Measurements from ENCODE around the gene BAMBI.
A peak's percentile ranks its signal among the peaks of the same experiment; 100 is the strongest.

BAMBI gene

GRCh38 chr10:28686835-28687682, 9.7 kb downstream of the BAMBI start:
- Histone ChIP-seq H3K9me3 (ENCODE audit: insufficient read depth, low read depth, low read length) (no peaks in the 10 kb centered on the region), H3K27ac (ENCODE audit: low read depth, low read length) (peak overlapping the region; percentile 19; the same call in 1 of the 2 replicates), H3K36me3 (ENCODE audit: insufficient read depth, low read length) (peaks cover 19% of the 10 kb centered on the region), H3K4me1 (ENCODE audit: insufficient read depth, low read length) (peaks cover 45% of the 10 kb centered on the region), H3K4me3 (ENCODE audit: low read length) (no peak overlapping the region), H3K27me3 (ENCODE audit: insufficient read depth, low read length) (no peaks in the 10 kb centered on the region), H3K9ac (ENCODE audit: low read depth, low read length) (no peak overlapping the region)
- 22% methylated on average over 3 of the region's 4 CpGs for WGBS

- H3K9me3 ChIP-seq (ENCODE audit: insufficient read depth, low read depth, low read length), result no peaks in the 10 kb centered on the region
- no peaks in the 10 kb centered on the region for H3K27me3 ChIP-seq (ENCODE audit: insufficient read depth, low read length)
- peak overlapping the region; percentile 14; the same call in 1 of the 2 replicates for H3K27ac ChIP-seq (ENCODE audit: low read depth, low read length)
- no peak overlapping the region for H3K4me3 ChIP-seq (ENCODE audit: low read length)
- H3K4me1 ChIP-seq (ENCODE audit: insufficient read depth, low read length), result peaks cover 45% of the 10 kb centered on the region
- WGBS, result 62% methylated on average over 3 of the region's 3 CpGs
- peaks cover 13% of the 10 kb centered on the region for H3K36me3 ChIP-seq (ENCODE audit: insufficient read depth, low read length)
- H3K9ac ChIP-seq (ENCODE audit: low read depth, low read length), result no peak overlapping the region
These were observed 10.3 kb downstream of the BAMBI start for GRCh38 chr10:28687683-28688001.

GRCh38 chr10:28690545-28690944, 13.2 kb downstream of the BAMBI start:
- H3K36me3 ChIP-seq (ENCODE audit: insufficient read depth, low read length), result no peaks in the 10 kb centered on the region
- H3K27me3 ChIP-seq (ENCODE audit: insufficient read depth, low read length), result no peaks in the 10 kb centered on the region
- H3K4me1 ChIP-seq (ENCODE audit: insufficient read depth, low read length), result peaks cover 35% of the 10 kb centered on the region
- H3K9ac ChIP-seq (ENCODE audit: low read depth, low read length), result no peak overlapping the region
- H3K27ac ChIP-seq (ENCODE audit: low read depth, low read length), result no peak overlapping the region
- no peaks in the 10 kb centered on the region for H3K9me3 ChIP-seq (ENCODE audit: insufficient read depth, low read depth, low read length)
- H3K4me3 ChIP-seq (ENCODE audit: low read length), result no peak overlapping the region
- WGBS, result 60% methylated on average over 2 of the region's 2 CpGs

GRCh38 chr10:28691187-28691694, 13.9 kb downstream of the BAMBI start:
- WGBS, result 87% methylated on average over 3 of the region's 6 CpGs
- Histone ChIP-seq H3K9me3 (ENCODE audit: insufficient read depth, low read depth, low read length) (no peaks in the 10 kb centered on the region), H3K9ac (ENCODE audit: low read depth, low read length) (no peak overlapping the region), H3K27ac (ENCODE audit: low read depth, low read length) (no peak overlapping the region), H3K27me3 (ENCODE audit: insufficient read depth, low read length) (no peaks in the 10 kb centered on the region), H3K36me3 (ENCODE audit: insufficient read depth, low read length) (no peaks in the 10 kb centered on the region), H3K4me3 (ENCODE audit: low read length) (no peak overlapping the region), H3K4me1 (ENCODE audit: insufficient read depth, low read length) (peaks cover 28% of the 10 kb centered on the region)

GRCh38 chr10:28692050-28692449, 14.7 kb downstream of the BAMBI start:
- 98% methylated on average over 2 of the region's 3 CpGs for WGBS
- no peaks in the 10 kb centered on the region for H3K27me3 ChIP-seq (ENCODE audit: insufficient read depth, low read length)
- H3K27ac ChIP-seq (ENCODE audit: low read depth, low read length), result no peak overlapping the region
- peaks cover 19% of the 10 kb centered on the region for H3K4me1 ChIP-seq (ENCODE audit: insufficient read depth, low read length)
- H3K4me3 ChIP-seq (ENCODE audit: low read length), result no peak overlapping the region
- no peaks in the 10 kb centered on the region for H3K36me3 ChIP-seq (ENCODE audit: insufficient read depth, low read length)
- H3K9me3 ChIP-seq (ENCODE audit: insufficient read depth, low read depth, low read length), result no peaks in the 10 kb centered on the region
- H3K9ac ChIP-seq (ENCODE audit: low read depth, low read length), result no peak overlapping the region

- H3K36me3 ChIP-seq (ENCODE audit: insufficient read depth, low read length), result no peaks in the 10 kb centered on the region
- no peak overlapping the region for H3K9ac ChIP-seq (ENCODE audit: low read depth, low read length)
- 92% methylated on average over 5 of the region's 5 CpGs for WGBS
- no peak overlapping the region for H3K27ac ChIP-seq (ENCODE audit: low read depth, low read length)
- no peak overlapping the region for H3K4me3 ChIP-seq (ENCODE audit: low read length)
- H3K4me1 ChIP-seq (ENCODE audit: insufficient read depth, low read length), result 0 out of 2 replicates have a peak, but pooled peaks cover 2% of the 10 kb centered on the region
- H3K9me3 ChIP-seq (ENCODE audit: insufficient read depth, low read depth, low read length), result no peaks in the 10 kb centered on the region
- no peaks in the 10 kb centered on the region for H3K27me3 ChIP-seq (ENCODE audit: insufficient read depth, low read length)
These were observed 17.2 kb downstream of the BAMBI start for GRCh38 chr10:28694530-28694929.

- 82% methylated on average over 2 of the region's 2 CpGs for WGBS
- no peaks in the 10 kb centered on the region for H3K27me3 ChIP-seq (ENCODE audit: insufficient read depth, low read length)
- H3K4me1 ChIP-seq (ENCODE audit: insufficient read depth, low read length), result no peaks in the 10 kb centered on the region
- no peak overlapping the region for H3K27ac ChIP-seq (ENCODE audit: low read depth, low read length)
- H3K9me3 ChIP-seq (ENCODE audit: insufficient read depth, low read depth, low read length), result no peaks in the 10 kb centered on the region
- H3K9ac ChIP-seq (ENCODE audit: low read depth, low read length), result no peak overlapping the region
- no peak overlapping the region for H3K4me3 ChIP-seq (ENCODE audit: low read length)
- H3K36me3 ChIP-seq (ENCODE audit: insufficient read depth, low read length), result no peaks in the 10 kb centered on the region
These were observed 20.8 kb downstream of the BAMBI start for GRCh38 chr10:28698075-28698474.

- Histone ChIP-seq H3K4me1 (ENCODE audit: insufficient read depth, low read length) (no peaks in the 10 kb centered on the region), H3K27me3 (ENCODE audit: insufficient read depth, low read length) (no peaks in the 10 kb centered on the region), H3K9ac (ENCODE audit: low read depth, low read length) (no peak overlapping the region), H3K36me3 (ENCODE audit: insufficient read depth, low read length) (no peaks in the 10 kb centered on the region), H3K27ac (ENCODE audit: low read depth, low read length) (no peak overlapping the region), H3K4me3 (ENCODE audit: low read length) (no peak overlapping the region), H3K9me3 (ENCODE audit: insufficient read depth, low read depth, low read length) (no peaks in the 10 kb centered on the region)
- WGBS, result 90% methylated on average over 12 of the region's 12 CpGs
These were observed 27.3 kb downstream of the BAMBI start for GRCh38 chr10:28704464-28705161.

GRCh38 chr10:28705472-28705871, 28.2 kb downstream of the BAMBI start:
- WGBS, result 90% methylated on average over 8 of the region's 8 CpGs
- H3K27me3 ChIP-seq (ENCODE audit: insufficient read depth, low read length), result no peaks in the 10 kb centered on the region
- H3K36me3 ChIP-seq (ENCODE audit: insufficient read depth, low read length), result no peaks in the 10 kb centered on the region
- H3K9me3 ChIP-seq (ENCODE audit: insufficient read depth, low read depth, low read length), result no peaks in the 10 kb centered on the region
- H3K4me1 ChIP-seq (ENCODE audit: insufficient read depth, low read length), result no peaks in the 10 kb centered on the region
- no peak overlapping the region for H3K27ac ChIP-seq (ENCODE audit: low read depth, low read length)
- no peak overlapping the region for H3K9ac ChIP-seq (ENCODE audit: low read depth, low read length)
- H3K4me3 ChIP-seq (ENCODE audit: low read length), result no peak overlapping the region

- Histone ChIP-seq H3K9ac (ENCODE audit: low read depth, low read length) (no peak overlapping the region), H3K27ac (ENCODE audit: low read depth, low read length) (no peak overlapping the region), H3K4me1 (ENCODE audit: insufficient read depth, low read length) (no peaks in the 10 kb centered on the region), H3K36me3 (ENCODE audit: insufficient read depth, low read length) (no peaks in the 10 kb centered on the region), H3K9me3 (ENCODE audit: insufficient read depth, low read depth, low read length) (no peaks in the 10 kb centered on the region), H3K4me3 (ENCODE audit: low read length) (no peak overlapping the region), H3K27me3 (ENCODE audit: insufficient read depth, low read length) (no peaks in the 10 kb centered on the region)
- 90% methylated on average over 8 of the region's 9 CpGs for WGBS
These were observed 31.8 kb downstream of the BAMBI start for GRCh38 chr10:28709001-28709710.

All from HUES64 (cell line).